Hepatocyte (in vitro differentiated cells): ENCODE data around the gene SIL1. TPM values are rescaled to one million over a fixed set of nuclear protein-coding genes. Genes with fewer than 3 reads are reported as not detected.

Source experiments
- DNase-seq: peaks from one replicate; pipeline ENCODE4 v3.0.0-alpha.2; 2016; ENCODE audit warnings: low spot score
- H2AFZ ChIP-seq: fragments of 200-600 bp; sonication (generic); 2 replicates; pipeline ENCODE4 v1.6.0; 2016; ENCODE audit warnings: antibody characterized with exemption, mild to moderate bottlenecking
- H3K27ac ChIP-seq: fragments of 200-600 bp; sonication (generic); 2 replicates; pipeline ENCODE4 v1.5.1; 2016; ENCODE audit warnings: mild to moderate bottlenecking
- H3K27me3 ChIP-seq: fragments of 200-600 bp; sonication (generic); 2 replicates; pipeline ENCODE4 v1.6.1; 2016
- H3K36me3 ChIP-seq: fragments of 200-600 bp; sonication (generic); replicated peaks from 2 replicates; pipeline ENCODE4 v1.5.1; 2016; ENCODE audit warnings: low read depth; ENCODE audit not compliant: insufficient read depth
- H3K4me1 ChIP-seq: fragments of 200-600 bp; sonication (generic); 2 replicates; pipeline ENCODE4 v1.5.1; 2016; ENCODE audit warnings: mild to moderate bottlenecking, moderate library complexity; ENCODE audit not compliant: insufficient read depth
- H3K4me2 ChIP-seq: fragments of 200-600 bp; sonication (generic); 2 replicates; pipeline ENCODE4 v1.6.0; 2016
- H3K4me3 ChIP-seq: fragments of 200-600 bp; sonication (generic); 2 replicates; pipeline ENCODE4 v1.5.1; 2016; ENCODE audit warnings: mild to moderate bottlenecking
- H3K79me2 ChIP-seq: fragments of 200-600 bp; sonication (generic); 2 replicates; pipeline ENCODE4 v1.6.0; 2017; ENCODE audit warnings: mild to moderate bottlenecking
- H3K9me2 ChIP-seq: fragments of 200-600 bp; sonication (generic); replicated peaks from 2 replicates; pipeline ENCODE4 v1.6.0; 2017; ENCODE audit warnings: mild to moderate bottlenecking; ENCODE audit not compliant: insufficient read depth
- H3K9me3 ChIP-seq: fragments of 200-600 bp; sonication (generic); 2 replicates; pipeline ENCODE4 v1.5.1; 2016; ENCODE audit warnings: low read depth, mild to moderate bottlenecking
- H4K20me1 ChIP-seq: fragments of 200-600 bp; sonication (generic); 2 replicates; pipeline ENCODE4 v1.6.0; 2016; ENCODE audit warnings: mild to moderate bottlenecking; ENCODE audit not compliant: insufficient read depth, poor library complexity, severe bottlenecking
- EZH2 ChIP-seq: fragments of 200-600 bp; sonication (generic); IDR thresholded peaks from 2 replicates; pipeline ENCODE4 v1.6.1; 2016; ENCODE audit warnings: antibody characterized with exemption, mild to moderate bottlenecking, borderline replicate concordance
- EZH2phosphoT487 ChIP-seq: fragments of 200-600 bp; sonication (generic); IDR thresholded peaks from one replicate; pipeline ENCODE4 v1.6.1; 2018; ENCODE audit warnings: antibody characterized with exemption, mild to moderate bottlenecking, low read depth, moderate library complexity; ENCODE audit not compliant: unreplicated experiment, severe bottlenecking
- WGBS: methylation state at CpG from one replicate; pipeline ENCODE4 v1.1.6; 2016; ENCODE audit warnings: low lambda C conversion rate; ENCODE audit errors: missing lambda C conversion rate; 5-methylcytosine and 5-hydroxymethylcytosine counted together
- polyA plus RNA-seq: library from polyadenylated mRNA; unstranded; fragments of >200 nt; fragmentation: Nextera tagmentation; extraction: Ambion mirVana; gene quantifications from 2 replicates; pipeline ENCODE4 v1.2.1, GENCODE V29; 2016
- total RNA-seq: library from RNA; depleted of rRNA; stranded (reverse); fragments of >200 nt; gene quantifications from 2 replicates; pipeline ENCODE4 v1.2.3, GENCODE V29; 2014
- TF ChIP-seq, protein P1 (sequence below): fragments of 200-600 bp; sonication (generic); IDR thresholded peaks from 2 replicates; pipeline ENCODE4 v1.5.1; 2016; ENCODE audit warnings: antibody characterized with exemption, mild to moderate bottlenecking; ENCODE audit not compliant: poor library complexity

Gene SIL1
- total and polyA plus RNA-seq, 2 experiments from 2014 or later, result 82.0 to 176 TPM

DNA sequence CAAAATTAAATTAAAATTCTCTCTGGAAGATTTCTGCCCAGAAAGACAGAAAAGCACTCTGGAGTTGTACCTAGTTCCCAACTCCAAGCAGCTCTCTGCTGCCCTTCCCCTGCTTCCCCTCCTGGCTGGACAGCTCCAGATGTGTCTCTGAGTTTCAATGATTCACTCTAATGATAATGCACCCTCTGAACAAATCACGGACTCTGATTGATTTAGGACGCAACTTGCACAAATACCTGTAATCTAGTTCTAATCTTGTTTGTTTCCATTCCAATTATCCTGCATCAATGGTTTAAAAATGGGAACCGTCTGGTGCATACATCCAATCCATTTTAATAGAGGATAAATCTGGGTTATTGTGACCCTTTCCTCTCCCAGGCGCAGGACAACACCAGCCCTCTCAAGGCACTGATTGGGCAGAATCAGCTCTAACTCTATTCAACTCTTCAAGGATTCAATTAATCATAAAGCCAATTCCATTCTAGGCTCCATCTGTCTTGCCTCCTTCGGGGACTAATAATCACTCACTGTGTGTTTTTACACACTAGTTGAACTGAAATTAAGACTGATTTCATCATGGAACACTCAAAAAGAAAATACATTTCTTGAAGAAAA is 211.9 kb downstream of the SIL1 start:
- no peaks in the 10 kb centered on the region for H4K20me1 ChIP-seq
- WGBS, result 82% methylated on average over 5 of the region's 5 CpGs
- TF ChIP-seq, protein P1, sequence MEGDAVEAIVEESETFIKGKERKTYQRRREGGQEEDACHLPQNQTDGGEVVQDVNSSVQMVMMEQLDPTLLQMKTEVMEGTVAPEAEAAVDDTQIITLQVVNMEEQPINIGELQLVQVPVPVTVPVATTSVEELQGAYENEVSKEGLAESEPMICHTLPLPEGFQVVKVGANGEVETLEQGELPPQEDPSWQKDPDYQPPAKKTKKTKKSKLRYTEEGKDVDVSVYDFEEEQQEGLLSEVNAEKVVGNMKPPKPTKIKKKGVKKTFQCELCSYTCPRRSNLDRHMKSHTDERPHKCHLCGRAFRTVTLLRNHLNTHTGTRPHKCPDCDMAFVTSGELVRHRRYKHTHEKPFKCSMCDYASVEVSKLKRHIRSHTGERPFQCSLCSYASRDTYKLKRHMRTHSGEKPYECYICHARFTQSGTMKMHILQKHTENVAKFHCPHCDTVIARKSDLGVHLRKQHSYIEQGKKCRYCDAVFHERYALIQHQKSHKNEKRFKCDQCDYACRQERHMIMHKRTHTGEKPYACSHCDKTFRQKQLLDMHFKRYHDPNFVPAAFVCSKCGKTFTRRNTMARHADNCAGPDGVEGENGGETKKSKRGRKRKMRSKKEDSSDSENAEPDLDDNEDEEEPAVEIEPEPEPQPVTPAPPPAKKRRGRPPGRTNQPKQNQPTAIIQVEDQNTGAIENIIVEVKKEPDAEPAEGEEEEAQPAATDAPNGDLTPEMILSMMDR, result no peak
- TF ChIP-seq EZH2 (no peak), EZH2phosphoT487 (no peak)
- no peak overlapping the region for H2AFZ ChIP-seq
- no peak overlapping the region for H3K4me3 ChIP-seq
- no peaks in the 10 kb centered on the region for H3K36me3 ChIP-seq
- no peaks in the 10 kb centered on the region for H3K79me2 ChIP-seq
- no peaks in the 10 kb centered on the region for H3K27me3 ChIP-seq
- no peaks in the 10 kb centered on the region for H3K4me1 ChIP-seq
- no peak overlapping the region for H3K27ac ChIP-seq
- DNase-seq, result no peak
- no peak overlapping the region for H3K4me2 ChIP-seq
- no peaks in the 10 kb centered on the region for H3K9me3 ChIP-seq
- H3K9me2 ChIP-seq, result no peaks in the 10 kb centered on the region

DNA sequence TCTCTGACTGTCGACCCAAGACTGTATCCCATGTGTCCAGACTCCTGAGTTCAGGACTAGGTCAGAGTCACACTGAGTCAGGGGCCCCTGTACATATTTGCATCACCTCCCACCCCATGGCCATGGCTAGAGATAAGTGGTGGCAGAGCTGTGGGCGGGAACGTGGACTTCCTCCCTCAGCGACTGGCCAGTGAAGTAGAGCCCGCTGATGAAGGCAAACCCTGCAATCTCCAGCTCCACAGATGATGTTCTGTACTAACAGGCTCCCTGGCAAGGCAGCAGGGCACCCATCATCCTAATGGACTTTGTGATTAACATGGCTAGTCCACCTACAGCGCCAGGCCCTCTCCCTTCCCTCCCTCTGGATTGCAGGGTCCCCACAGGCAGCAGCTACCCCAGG is 212.5 kb downstream of the SIL1 start:
- H3K27ac ChIP-seq, result no peak overlapping the region

DNA sequence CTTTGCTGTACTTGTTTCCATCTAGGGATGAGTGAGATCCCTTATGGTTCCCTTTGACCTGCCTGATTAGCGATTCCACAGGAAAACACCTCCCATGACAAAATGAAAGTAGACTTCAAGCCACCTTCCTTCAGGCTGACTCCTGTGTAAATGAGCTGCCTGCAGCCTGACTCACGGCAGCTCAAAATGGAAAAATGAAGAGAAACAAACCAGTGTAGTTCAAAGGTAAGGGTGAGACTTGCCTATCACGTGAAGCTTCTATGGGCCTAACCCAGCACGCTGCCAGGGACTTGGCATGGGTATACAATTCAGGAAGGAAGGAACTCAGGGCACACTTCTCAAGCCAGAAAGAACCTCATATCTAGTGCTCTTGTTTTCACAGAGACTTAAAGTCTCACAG is 212.9 kb downstream of the SIL1 start:
- no peak overlapping the region for H3K27ac ChIP-seq
- H3K9me3 ChIP-seq, result no peaks in the 10 kb centered on the region
- H3K36me3 ChIP-seq, result no peaks in the 10 kb centered on the region
- WGBS, result 88% methylated on average over 4 of the region's 4 CpGs
- H3K9me2 ChIP-seq, result no peaks in the 10 kb centered on the region
- DNase-seq, result no peak
- no peaks in the 10 kb centered on the region for H3K79me2 ChIP-seq
- H2AFZ ChIP-seq, result no peak overlapping the region
- no peaks in the 10 kb centered on the region for H3K4me1 ChIP-seq
- H3K4me3 ChIP-seq, result no peak overlapping the region
- TF ChIP-seq EZH2phosphoT487, result no peak
- no peak for TF ChIP-seq EZH2
- TF ChIP-seq, protein P1, result no peak
- H3K4me2 ChIP-seq, result no peak overlapping the region
- no peaks in the 10 kb centered on the region for H4K20me1 ChIP-seq
- H3K27me3 ChIP-seq, result no peaks in the 10 kb centered on the region

More for the DNA sequence above, 212.5 kb downstream of the SIL1 start:
- no peaks in the 10 kb centered on the region for H3K27me3 ChIP-seq
- H3K4me3 ChIP-seq, result no peak overlapping the region
- no peaks in the 10 kb centered on the region for H3K4me1 ChIP-seq
- H3K9me3 ChIP-seq, result no peaks in the 10 kb centered on the region
- no peak overlapping the region for H2AFZ ChIP-seq
- H3K4me2 ChIP-seq, result no peak overlapping the region
- H4K20me1 ChIP-seq, result no peaks in the 10 kb centered on the region
- TF ChIP-seq EZH2, result no peak
- TF ChIP-seq EZH2phosphoT487, result no peak
- TF ChIP-seq, protein P1, result no peak
- DNase-seq, result no peak
- H3K79me2 ChIP-seq, result no peaks in the 10 kb centered on the region
- H3K9me2 ChIP-seq, result no peaks in the 10 kb centered on the region
- WGBS, result 83% methylated on average over 6 of the region's 6 CpGs
- no peaks in the 10 kb centered on the region for H3K36me3 ChIP-seq

DNA sequence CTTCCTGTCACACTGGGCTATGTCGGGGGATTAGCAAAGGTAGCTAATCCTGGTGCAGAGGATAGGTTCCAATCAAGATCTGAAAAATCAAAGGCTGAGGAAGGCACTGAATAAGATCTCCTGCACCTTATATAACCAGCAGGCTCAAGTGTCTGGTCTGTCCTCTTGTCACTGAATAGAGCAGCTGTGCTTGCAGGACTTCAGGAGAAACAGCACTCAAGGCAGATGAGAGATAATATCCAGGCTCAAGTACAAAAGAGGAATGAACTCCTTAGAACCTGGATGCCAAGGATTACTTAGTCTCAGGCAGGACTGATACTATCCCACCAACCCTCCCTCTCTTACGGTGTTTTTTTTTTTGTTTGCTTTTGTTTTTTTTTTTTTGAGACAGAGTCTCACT is 214.2 kb downstream of the SIL1 start:
- no peaks in the 10 kb centered on the region for H4K20me1 ChIP-seq
- H3K27ac ChIP-seq, result no peak overlapping the region
- H2AFZ ChIP-seq, result no peak overlapping the region
- no peaks in the 10 kb centered on the region for H3K27me3 ChIP-seq
- no peak overlapping the region for H3K4me2 ChIP-seq
- H3K4me1 ChIP-seq, result no peaks in the 10 kb centered on the region
- DNase-seq, result no peak
- H3K4me3 ChIP-seq, result no peak overlapping the region
- H3K9me3 ChIP-seq, result no peaks in the 10 kb centered on the region
- no peaks in the 10 kb centered on the region for H3K79me2 ChIP-seq
- WGBS, result 62% methylated on average over 2 of the region's 2 CpGs
- no peaks in the 10 kb centered on the region for H3K36me3 ChIP-seq
- no peaks in the 10 kb centered on the region for H3K9me2 ChIP-seq
- TF ChIP-seq EZH2 (no peak), EZH2phosphoT487 (no peak)
- TF ChIP-seq, protein P1, result no peak
